Left ventricle myocardium inferior (tissue), 1 donor: ENCODE data around the gene ABHD16B. TPM values are rescaled to one million over a fixed set of nuclear protein-coding genes. Genes with fewer than 3 reads are reported as not detected.

ENCODE experiments used
- DNase-seq: peaks from one replicate; pipeline ENCODE4 v3.0.0-alpha.2; 2020
- H3K27ac ChIP-seq: fragments of 200-600 bp; replicated peaks from 2 replicates; pipeline ENCODE4 v1.8.0; 2021
- H3K27me3 ChIP-seq: fragments of 200-600 bp; 2 replicates; pipeline ENCODE4 v1.8.0; 2021; ENCODE audit warnings: low read depth
- H3K36me3 ChIP-seq: fragments of 200-600 bp; 2 replicates; pipeline ENCODE4 v1.8.0; 2021
- H3K4me1 ChIP-seq: fragments of 200-600 bp; 2 replicates; pipeline ENCODE4 v1.8.0; 2021
- H3K4me3 ChIP-seq: fragments of 200-600 bp; 2 replicates; pipeline ENCODE4 v1.8.0; 2021; ENCODE audit warnings: mild to moderate bottlenecking, moderate library complexity
- H3K9me3 ChIP-seq: fragments of 200-600 bp; replicated peaks from 2 replicates; pipeline ENCODE4 v1.8.0; 2021
- intact Hi-C: fragments of 100-400 bp; cut with micrococcal nuclease; formaldehyde crosslinking; loops from one replicate; pipeline ENCODE4 v1.11.0; 2022
- total RNA-seq: library from RNA; stranded (reverse); fragmentation: NEBNext Ultra II Directional; extraction: Animal tissue kit (Norgen Biotek cat#: 25700); gene quantifications from one replicate; pipeline ENCODE4 v1.2.1, GENCODE V29; 2021
- TF ChIP-seq, protein P1 (sequence below): fragments of 200-600 bp; IDR thresholded peaks from 2 replicates; pipeline ENCODE4 v1.8.0; 2021; ENCODE audit warnings: antibody characterized with exemption, mild to moderate bottlenecking, borderline replicate concordance
- donor health status: DM: no; HTN: yes; CAD: no; lungs with severe emphysema.

Gene ABHD16B
- total RNA-seq, 1 donor from 2014 or later: not detected

DNA sequence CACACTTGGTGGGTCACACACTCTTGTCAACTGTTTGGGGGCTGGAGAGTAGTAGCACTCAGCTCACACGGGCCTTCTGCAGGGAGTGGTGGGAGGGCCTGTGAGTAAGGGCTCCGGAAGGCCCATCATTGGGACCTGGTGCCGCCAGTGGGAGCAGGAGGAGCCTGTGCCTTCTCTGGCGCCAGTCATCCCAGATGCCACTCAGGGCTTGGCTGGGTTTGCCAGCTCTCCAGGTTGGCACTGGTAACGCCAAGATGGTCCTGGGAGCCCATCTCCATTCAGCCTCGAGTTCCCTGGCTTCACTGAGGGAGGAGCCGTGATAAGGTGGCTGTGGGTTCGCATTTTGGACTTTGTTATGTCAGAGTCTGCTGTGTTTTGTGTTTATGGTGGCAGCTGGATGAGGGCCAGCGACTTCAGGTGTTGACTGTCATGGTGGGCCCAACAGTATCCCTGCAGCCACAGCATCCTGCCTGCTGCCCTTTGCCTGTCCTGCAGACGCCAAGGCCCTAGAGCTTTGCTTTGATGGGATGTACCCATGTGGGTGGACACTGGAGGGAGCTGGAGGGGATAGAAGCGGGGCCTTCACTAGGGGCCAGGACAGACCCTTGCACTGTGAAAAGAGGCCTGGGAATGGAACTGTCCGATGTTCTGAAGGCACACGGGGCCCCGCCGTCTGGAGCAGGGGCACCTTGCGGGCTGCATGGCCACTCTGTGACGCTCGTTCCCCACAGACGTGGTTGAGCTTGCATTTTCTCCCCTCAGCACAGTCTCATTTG, 20.3 kb downstream of the ABHD16B start:
- Histone ChIP-seq H3K4me1 (peaks cover 23% of the 10 kb centered on the region), H3K27ac (no peak overlapping the region), H3K4me3 (no peak overlapping the region), H3K27me3 (no peaks in the 10 kb centered on the region), H3K36me3 (peaks cover 77% of the 10 kb centered on the region), H3K9me3 (no peaks in the 10 kb centered on the region)
- no peak for DNase-seq
- intact Hi-C loops: no loop called here
- TF ChIP-seq, protein P1, sequence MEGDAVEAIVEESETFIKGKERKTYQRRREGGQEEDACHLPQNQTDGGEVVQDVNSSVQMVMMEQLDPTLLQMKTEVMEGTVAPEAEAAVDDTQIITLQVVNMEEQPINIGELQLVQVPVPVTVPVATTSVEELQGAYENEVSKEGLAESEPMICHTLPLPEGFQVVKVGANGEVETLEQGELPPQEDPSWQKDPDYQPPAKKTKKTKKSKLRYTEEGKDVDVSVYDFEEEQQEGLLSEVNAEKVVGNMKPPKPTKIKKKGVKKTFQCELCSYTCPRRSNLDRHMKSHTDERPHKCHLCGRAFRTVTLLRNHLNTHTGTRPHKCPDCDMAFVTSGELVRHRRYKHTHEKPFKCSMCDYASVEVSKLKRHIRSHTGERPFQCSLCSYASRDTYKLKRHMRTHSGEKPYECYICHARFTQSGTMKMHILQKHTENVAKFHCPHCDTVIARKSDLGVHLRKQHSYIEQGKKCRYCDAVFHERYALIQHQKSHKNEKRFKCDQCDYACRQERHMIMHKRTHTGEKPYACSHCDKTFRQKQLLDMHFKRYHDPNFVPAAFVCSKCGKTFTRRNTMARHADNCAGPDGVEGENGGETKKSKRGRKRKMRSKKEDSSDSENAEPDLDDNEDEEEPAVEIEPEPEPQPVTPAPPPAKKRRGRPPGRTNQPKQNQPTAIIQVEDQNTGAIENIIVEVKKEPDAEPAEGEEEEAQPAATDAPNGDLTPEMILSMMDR: no peak

- no peak overlapping the region for H3K4me3 ChIP-seq
- H3K27ac ChIP-seq: no peak overlapping the region
- H3K27me3 ChIP-seq: no peaks in the 10 kb centered on the region
- H3K36me3 ChIP-seq: peaks cover 77% of the 10 kb centered on the region
- no peak for DNase-seq
- H3K4me1 ChIP-seq: peaks cover 23% of the 10 kb centered on the region
- TF ChIP-seq, protein P1: no peak
- no peaks in the 10 kb centered on the region for H3K9me3 ChIP-seq
- intact Hi-C loops: no loop called here
Observed at GRCh38 chr20:63882257-63883200, 21.2 kb downstream of the ABHD16B start.

- peaks cover 77% of the 10 kb centered on the region for H3K36me3 ChIP-seq
- TF ChIP-seq, protein P1: no peak
- intact Hi-C loops: no loop called here
- H3K27me3 ChIP-seq: no peaks in the 10 kb centered on the region
- H3K27ac ChIP-seq: no peak overlapping the region
- no peak for DNase-seq
- no peak overlapping the region for H3K4me3 ChIP-seq
- no peaks in the 10 kb centered on the region for H3K9me3 ChIP-seq
- H3K4me1 ChIP-seq: peaks cover 16% of the 10 kb centered on the region
Observed at GRCh38 chr20:63883201-63883593, 21.9 kb downstream of the ABHD16B start.

DNA sequence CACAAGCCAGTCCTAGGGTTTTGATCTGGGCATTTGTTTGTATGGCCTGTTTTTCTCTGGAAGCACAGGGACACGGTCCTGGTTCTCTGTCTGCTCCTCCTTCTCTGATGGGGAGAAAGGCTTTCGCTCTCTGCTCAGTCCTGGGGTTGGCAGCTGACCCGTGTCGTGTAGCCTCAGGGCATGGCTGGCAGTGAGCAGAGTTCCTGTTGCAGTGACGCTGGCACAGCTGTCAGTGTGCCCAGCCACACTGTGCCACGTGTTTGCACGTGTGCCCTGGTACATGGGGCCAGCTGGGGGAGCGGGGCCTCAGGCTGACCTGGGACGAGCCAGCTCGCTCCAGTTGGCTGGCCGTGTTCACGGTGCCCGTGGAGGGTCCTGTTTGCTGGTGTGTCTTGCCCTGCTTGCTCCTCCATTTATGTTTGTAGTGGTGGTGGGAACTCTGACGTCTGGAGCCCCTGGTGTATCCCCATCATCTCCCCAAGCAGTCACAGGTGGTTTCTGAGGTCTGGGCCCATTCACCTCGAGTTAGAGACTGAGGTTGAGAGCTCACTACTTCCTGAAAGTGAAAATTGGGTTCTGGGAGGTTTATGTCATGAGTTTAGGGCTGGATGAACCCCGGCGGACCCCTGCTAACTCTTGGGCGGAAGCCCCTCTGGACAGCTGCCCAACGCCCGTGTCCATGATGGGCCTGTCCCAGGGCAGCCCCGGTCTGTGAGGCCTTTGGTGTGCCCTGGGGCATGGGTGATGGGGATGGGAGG, 23.4 kb downstream of the ABHD16B start:
- no peak overlapping the region for H3K4me3 ChIP-seq
- H3K36me3 ChIP-seq: peaks cover 69% of the 10 kb centered on the region
- H3K27me3 ChIP-seq: no peaks in the 10 kb centered on the region
- no peaks in the 10 kb centered on the region for H3K9me3 ChIP-seq
- H3K27ac ChIP-seq: peak overlapping the region; percentile 71
- TF ChIP-seq, protein P1: no peak
- peak; percentile 69 for DNase-seq
- intact Hi-C loops: no loop called here
- H3K4me1 ChIP-seq: peaks cover 9% of the 10 kb centered on the region
